Measurements from ENCODE around the gene CCDC27. TPM values are rescaled to one million over a fixed set of nuclear protein-coding genes. Genes with fewer than 3 reads are reported as not detected.

CCDC27 gene
- total RNA-seq, 1 experiment from 2014 or later: 0.13 TPM

DNA sequence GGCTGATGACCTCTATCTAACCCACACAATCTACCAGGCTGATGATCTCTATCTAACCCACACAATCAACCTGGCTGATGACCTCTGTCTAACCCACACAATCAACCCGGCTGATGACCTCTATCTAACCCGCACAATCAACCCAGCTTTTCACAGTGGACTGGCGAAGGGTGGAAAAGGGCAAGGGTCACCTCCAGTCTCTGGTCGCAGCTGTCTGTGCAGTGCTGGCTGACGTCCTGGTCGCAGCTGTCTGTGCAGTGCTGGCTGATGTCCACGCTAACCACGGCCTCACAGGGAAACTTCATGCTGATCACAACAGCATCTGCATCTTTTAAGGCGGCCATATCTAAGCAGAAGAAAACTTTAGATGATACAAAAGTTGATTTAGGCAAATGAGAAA lies 12.2 kb upstream of the CCDC27 start (continued):
- TF ChIP-seq, protein P1, sequence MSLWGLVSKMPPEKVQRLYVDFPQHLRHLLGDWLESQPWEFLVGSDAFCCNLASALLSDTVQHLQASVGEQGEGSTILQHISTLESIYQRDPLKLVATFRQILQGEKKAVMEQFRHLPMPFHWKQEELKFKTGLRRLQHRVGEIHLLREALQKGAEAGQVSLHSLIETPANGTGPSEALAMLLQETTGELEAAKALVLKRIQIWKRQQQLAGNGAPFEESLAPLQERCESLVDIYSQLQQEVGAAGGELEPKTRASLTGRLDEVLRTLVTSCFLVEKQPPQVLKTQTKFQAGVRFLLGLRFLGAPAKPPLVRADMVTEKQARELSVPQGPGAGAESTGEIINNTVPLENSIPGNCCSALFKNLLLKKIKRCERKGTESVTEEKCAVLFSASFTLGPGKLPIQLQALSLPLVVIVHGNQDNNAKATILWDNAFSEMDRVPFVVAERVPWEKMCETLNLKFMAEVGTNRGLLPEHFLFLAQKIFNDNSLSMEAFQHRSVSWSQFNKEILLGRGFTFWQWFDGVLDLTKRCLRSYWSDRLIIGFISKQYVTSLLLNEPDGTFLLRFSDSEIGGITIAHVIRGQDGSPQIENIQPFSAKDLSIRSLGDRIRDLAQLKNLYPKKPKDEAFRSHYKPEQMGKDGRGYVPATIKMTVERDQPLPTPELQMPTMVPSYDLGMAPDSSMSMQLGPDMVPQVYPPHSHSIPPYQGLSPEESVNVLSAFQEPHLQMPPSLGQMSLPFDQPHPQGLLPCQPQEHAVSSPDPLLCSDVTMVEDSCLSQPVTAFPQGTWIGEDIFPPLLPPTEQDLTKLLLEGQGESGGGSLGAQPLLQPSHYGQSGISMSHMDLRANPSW (CRISPR knock-in tag; conservative IDR thresholded peaks at IDR 0.05; ENCODE audit: low read depth): no peak
- TF ChIP-seq, protein P2, sequence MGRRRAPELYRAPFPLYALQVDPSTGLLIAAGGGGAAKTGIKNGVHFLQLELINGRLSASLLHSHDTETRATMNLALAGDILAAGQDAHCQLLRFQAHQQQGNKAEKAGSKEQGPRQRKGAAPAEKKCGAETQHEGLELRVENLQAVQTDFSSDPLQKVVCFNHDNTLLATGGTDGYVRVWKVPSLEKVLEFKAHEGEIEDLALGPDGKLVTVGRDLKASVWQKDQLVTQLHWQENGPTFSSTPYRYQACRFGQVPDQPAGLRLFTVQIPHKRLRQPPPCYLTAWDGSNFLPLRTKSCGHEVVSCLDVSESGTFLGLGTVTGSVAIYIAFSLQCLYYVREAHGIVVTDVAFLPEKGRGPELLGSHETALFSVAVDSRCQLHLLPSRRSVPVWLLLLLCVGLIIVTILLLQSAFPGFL (CRISPR knock-in tag; IDR thresholded peaks at IDR 0.05; ENCODE audit: borderline replicate concordance): no peak
- TF ChIP-seq ZNF396 (CRISPR knock-in tag; IDR thresholded peaks at IDR 0.05; ENCODE audit: borderline replicate concordance): no peak
- TF ChIP-seq, protein P3, sequence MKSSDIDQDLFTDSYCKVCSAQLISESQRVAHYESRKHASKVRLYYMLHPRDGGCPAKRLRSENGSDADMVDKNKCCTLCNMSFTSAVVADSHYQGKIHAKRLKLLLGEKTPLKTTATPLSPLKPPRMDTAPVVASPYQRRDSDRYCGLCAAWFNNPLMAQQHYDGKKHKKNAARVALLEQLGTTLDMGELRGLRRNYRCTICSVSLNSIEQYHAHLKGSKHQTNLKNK (CRISPR knock-in tag; IDR thresholded peaks at IDR 0.05): no peak

DNA sequence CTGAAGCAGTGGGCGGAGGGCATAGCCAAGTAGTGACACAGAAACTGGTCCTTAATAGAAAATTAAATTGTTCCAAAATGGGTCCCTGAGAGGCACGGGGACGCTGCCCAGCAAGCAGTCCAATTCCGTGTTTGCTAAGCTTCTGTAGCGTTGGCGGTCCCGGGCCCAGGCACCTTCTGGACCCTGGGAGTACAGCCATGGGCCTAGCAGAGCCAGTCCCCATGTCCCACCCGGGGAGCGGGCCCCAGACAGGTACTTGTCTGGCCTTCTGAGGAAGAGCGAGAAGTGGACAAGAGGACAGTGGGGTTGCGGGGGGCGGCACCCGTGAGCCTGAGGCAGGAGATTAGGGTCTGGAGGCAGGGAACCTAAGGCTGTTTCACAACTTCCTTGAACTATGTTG lies 11.5 kb upstream of the CCDC27 start:
- H3K36me3 Mint-ChIP-seq: peaks cover 45% of the 10 kb centered on the region
- no peak overlapping the region for H3K4me3 Mint-ChIP-seq
- ChIA-PET CTCF (no interaction called here), POLR2A (no interaction called here)
- H3K27ac Mint-ChIP-seq: no peak overlapping the region
- no peak for ATAC-seq
- H3K27me3 Mint-ChIP-seq (ENCODE audit: low read depth): no peaks in the 10 kb centered on the region
- DNase-seq (ENCODE audit: low spot score): no peak
- H3K4me1 Mint-ChIP-seq: peaks cover 22% of the 10 kb centered on the region
- H3K9me3 Mint-ChIP-seq: no peaks in the 10 kb centered on the region
- TF ChIP-seq GABPB1 (CRISPR knock-in tag; IDR thresholded peaks at IDR 0.05): no peak
- TF ChIP-seq SOX15 (CRISPR knock-in tag; IDR thresholded peaks at IDR 0.05): no peak
- TF ChIP-seq, protein P4, sequence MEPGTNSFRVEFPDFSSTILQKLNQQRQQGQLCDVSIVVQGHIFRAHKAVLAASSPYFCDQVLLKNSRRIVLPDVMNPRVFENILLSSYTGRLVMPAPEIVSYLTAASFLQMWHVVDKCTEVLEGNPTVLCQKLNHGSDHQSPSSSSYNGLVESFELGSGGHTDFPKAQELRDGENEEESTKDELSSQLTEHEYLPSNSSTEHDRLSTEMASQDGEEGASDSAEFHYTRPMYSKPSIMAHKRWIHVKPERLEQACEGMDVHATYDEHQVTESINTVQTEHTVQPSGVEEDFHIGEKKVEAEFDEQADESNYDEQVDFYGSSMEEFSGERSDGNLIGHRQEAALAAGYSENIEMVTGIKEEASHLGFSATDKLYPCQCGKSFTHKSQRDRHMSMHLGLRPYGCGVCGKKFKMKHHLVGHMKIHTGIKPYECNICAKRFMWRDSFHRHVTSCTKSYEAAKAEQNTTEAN (CRISPR knock-in tag; IDR thresholded peaks at IDR 0.05): no peak
- TF ChIP-seq PRRX2 (CRISPR knock-in tag; IDR thresholded peaks at IDR 0.05): no peak
- TF ChIP-seq, protein P3 (CRISPR knock-in tag; IDR thresholded peaks at IDR 0.05): no peak
- TF ChIP-seq, protein P5, sequence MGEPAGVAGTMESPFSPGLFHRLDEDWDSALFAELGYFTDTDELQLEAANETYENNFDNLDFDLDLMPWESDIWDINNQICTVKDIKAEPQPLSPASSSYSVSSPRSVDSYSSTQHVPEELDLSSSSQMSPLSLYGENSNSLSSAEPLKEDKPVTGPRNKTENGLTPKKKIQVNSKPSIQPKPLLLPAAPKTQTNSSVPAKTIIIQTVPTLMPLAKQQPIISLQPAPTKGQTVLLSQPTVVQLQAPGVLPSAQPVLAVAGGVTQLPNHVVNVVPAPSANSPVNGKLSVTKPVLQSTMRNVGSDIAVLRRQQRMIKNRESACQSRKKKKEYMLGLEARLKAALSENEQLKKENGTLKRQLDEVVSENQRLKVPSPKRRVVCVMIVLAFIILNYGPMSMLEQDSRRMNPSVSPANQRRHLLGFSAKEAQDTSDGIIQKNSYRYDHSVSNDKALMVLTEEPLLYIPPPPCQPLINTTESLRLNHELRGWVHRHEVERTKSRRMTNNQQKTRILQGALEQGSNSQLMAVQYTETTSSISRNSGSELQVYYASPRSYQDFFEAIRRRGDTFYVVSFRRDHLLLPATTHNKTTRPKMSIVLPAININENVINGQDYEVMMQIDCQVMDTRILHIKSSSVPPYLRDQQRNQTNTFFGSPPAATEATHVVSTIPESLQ (CRISPR knock-in tag; IDR thresholded peaks at IDR 0.05): no peak
- no peak for TF ChIP-seq CREM (CRISPR knock-in tag; IDR thresholded peaks at IDR 0.05)
- no peak for TF ChIP-seq ZNF263 (CRISPR knock-in tag; IDR thresholded peaks at IDR 0.05; ENCODE audit: low read depth)
- TF ChIP-seq, protein P6, sequence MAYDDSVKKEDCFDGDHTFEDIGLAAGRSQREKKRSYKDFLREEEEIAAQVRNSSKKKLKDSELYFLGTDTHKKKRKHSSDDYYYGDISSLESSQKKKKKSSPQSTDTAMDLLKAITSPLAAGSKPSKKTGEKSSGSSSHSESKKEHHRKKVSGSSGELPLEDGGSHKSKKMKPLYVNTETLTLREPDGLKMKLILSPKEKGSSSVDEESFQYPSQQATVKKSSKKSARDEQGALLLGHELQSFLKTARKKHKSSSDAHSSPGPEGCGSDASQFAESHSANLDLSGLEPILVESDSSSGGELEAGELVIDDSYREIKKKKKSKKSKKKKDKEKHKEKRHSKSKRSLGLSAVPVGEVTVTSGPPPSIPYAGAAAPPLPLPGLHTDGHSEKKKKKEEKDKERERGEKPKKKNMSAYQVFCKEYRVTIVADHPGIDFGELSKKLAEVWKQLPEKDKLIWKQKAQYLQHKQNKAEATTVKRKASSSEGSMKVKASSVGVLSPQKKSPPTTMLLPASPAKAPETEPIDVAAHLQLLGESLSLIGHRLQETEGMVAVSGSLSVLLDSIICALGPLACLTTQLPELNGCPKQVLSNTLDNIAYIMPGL (CRISPR knock-in tag; IDR thresholded peaks at IDR 0.05): no peak
